OCI-LY3 (cell line): ENCODE results near the gene ZNF358.

Experiments
- EZH2phosphoT487 ChIP-seq: fragments of 200-600 bp; shearing (Covaris generic); IDR thresholded peaks from 2 replicates; pipeline ENCODE4 v1.6.1; 2018; ENCODE audit warnings: antibody characterized with exemption, mixed run types, low read depth
- TF ChIP-seq, protein P1 (sequence below): fragments of 200-600, 300-600 bp; sonication (generic); IDR thresholded peaks from 2 replicates; pipeline ENCODE4 v1.5.1; 2014; ENCODE audit warnings: antibody characterized with exemption, low read length, low read depth

DNA sequence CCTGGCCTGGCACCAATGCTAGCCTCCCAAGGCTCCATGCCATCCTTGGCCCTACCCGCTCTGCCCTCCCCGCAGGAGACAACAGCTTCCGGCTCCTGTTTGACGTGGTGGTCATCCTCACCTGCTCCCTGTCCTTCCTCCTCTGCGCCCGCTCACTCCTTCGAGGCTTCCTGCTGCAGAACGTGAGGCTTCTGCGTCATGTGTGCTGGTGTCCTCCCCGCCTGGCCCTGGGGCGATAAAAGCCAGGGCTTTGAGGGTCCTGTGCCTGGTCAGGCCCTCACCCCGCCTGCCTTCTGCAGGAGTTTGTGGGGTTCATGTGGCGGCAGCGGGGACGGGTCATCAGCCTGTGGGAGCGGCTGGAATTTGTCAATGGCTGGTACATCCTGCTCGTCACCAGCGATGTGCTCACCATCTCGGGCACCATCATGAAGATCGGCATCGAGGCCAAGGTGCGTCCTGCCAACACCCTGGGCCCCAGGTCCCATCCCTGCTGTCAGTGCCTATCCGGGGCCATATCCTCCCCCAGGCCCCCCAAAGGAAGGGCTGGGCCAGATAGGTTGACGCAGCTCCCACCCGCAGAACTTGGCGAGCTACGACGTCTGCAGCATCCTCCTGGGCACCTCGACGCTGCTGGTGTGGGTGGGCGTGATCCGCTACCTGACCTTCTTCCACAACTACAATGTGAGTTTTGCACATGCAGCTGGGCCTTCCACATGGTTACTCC is 12.8 kb downstream of the ZNF358 start:
- TF ChIP-seq, protein P1, sequence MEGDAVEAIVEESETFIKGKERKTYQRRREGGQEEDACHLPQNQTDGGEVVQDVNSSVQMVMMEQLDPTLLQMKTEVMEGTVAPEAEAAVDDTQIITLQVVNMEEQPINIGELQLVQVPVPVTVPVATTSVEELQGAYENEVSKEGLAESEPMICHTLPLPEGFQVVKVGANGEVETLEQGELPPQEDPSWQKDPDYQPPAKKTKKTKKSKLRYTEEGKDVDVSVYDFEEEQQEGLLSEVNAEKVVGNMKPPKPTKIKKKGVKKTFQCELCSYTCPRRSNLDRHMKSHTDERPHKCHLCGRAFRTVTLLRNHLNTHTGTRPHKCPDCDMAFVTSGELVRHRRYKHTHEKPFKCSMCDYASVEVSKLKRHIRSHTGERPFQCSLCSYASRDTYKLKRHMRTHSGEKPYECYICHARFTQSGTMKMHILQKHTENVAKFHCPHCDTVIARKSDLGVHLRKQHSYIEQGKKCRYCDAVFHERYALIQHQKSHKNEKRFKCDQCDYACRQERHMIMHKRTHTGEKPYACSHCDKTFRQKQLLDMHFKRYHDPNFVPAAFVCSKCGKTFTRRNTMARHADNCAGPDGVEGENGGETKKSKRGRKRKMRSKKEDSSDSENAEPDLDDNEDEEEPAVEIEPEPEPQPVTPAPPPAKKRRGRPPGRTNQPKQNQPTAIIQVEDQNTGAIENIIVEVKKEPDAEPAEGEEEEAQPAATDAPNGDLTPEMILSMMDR, result no peak
- TF ChIP-seq EZH2phosphoT487, result no peak
